WTC11 (cell line): ENCODE measurements around the gene CES3. TPM values are rescaled to one million over a fixed set of nuclear protein-coding genes. Genes with fewer than 3 reads are reported as not detected.

ENCODE experiments used
- ATAC-seq: fragments of 200-7000 bp; cut with Tn5 transposase; 2 replicates; pipeline ENCODE4 v1.10.0; 2021; ENCODE audit warnings: mild to moderate bottlenecking, moderate library complexity
- CTCF ChIA-PET: fragments of 300-600 bp; sonication (Branson Sonifier 250); formaldehyde crosslinking; loops from one replicate; lab custom pipeline; 2021; ENCODE audit warnings: antibody characterized with exemption; lab: Charles Lee
- POLR2A ChIA-PET: fragments of 350-600 bp; sonication (Branson Sonifier 250); formaldehyde crosslinking; loops from one replicate; lab custom pipeline; 2021; ENCODE audit warnings: antibody characterized with exemption; lab: Charles Lee
- DNase-seq: peaks from one replicate; pipeline ENCODE4 v3.0.0; 2021; ENCODE audit warnings: low spot score
- H3K27ac Mint-ChIP-seq: 2 replicates; pipeline ENCODE4 v1.8.0; 2021; ENCODE audit warnings: mixed read lengths
- H3K27me3 Mint-ChIP-seq: 2 replicates; pipeline ENCODE4 v1.8.0; 2021; ENCODE audit warnings: low read depth, mild to moderate bottlenecking, moderate library complexity, mixed read lengths
- H3K36me3 Mint-ChIP-seq: 2 replicates; pipeline ENCODE4 v1.8.0; 2021; ENCODE audit warnings: mixed read lengths
- H3K4me1 Mint-ChIP-seq: 2 replicates; pipeline ENCODE4 v1.8.0; 2022; ENCODE audit warnings: mixed read lengths
- H3K4me3 Mint-ChIP-seq: 2 replicates; pipeline ENCODE4 v1.8.0; 2021; ENCODE audit warnings: mild to moderate bottlenecking, moderate library complexity, mixed read lengths
- H3K9me3 Mint-ChIP-seq: 2 replicates; pipeline ENCODE4 v1.8.0; 2021; ENCODE audit warnings: mixed read lengths
- AFF4 ChIP-seq: sonication (generic); formaldehyde crosslinking; IDR thresholded peaks from 2 replicates; pipeline ENCODE4 v1.8.1; 2023; ENCODE audit warnings: mild to moderate bottlenecking, missing genetic modification reagents, borderline replicate concordance
- ARID4B ChIP-seq: sonication (generic); formaldehyde crosslinking; IDR thresholded peaks from 2 replicates; pipeline ENCODE4 v1.8.0; 2023; ENCODE audit warnings: missing genetic modification reagents, mild to moderate bottlenecking, borderline replicate concordance
- CTCF ChIP-seq: fragments of 200-600 bp; IDR thresholded peaks from 2 replicates; pipeline ENCODE4 v1.8.0; 2022; ENCODE audit warnings: antibody characterized with exemption
- EMX1 ChIP-seq: fragments of 250-450 bp; sonication (Bioruptor Pico); IDR thresholded peaks from 2 replicates; pipeline ENCODE4 v1.8.0; 2021; ENCODE audit warnings: mild to moderate bottlenecking
- ERG ChIP-seq: fragments of 250-450 bp; sonication (Bioruptor Pico); IDR thresholded peaks from 2 replicates; pipeline ENCODE4 v1.8.0; 2021; ENCODE audit warnings: mild to moderate bottlenecking
- ETV6 ChIP-seq: sonication (generic); formaldehyde crosslinking; IDR thresholded peaks from 2 replicates; pipeline ENCODE4 v1.8.1; 2022; ENCODE audit warnings: mild to moderate bottlenecking, missing genetic modification reagents
- HMGXB4 ChIP-seq: sonication (generic); formaldehyde crosslinking; IDR thresholded peaks from 2 replicates; pipeline ENCODE4 v1.8.1; 2023; ENCODE audit warnings: mild to moderate bottlenecking, moderate library complexity, missing genetic modification reagents
- MAX ChIP-seq: sonication (generic); formaldehyde crosslinking; IDR thresholded peaks from 2 replicates; pipeline ENCODE4 v1.8.0; 2022; ENCODE audit warnings: mild to moderate bottlenecking, missing genetic modification reagents
- OVOL2 ChIP-seq: fragments of 250-450 bp; sonication (Bioruptor Pico); IDR thresholded peaks from 2 replicates; pipeline ENCODE4 v1.9.0; 2021; ENCODE audit warnings: mild to moderate bottlenecking, borderline replicate concordance
- RORB ChIP-seq: fragments of 250-450 bp; sonication (Bioruptor Pico); IDR thresholded peaks from 2 replicates; pipeline ENCODE4 v1.9.0; 2021; ENCODE audit warnings: mild to moderate bottlenecking
- SMAD3 ChIP-seq: sonication (generic); formaldehyde crosslinking; IDR thresholded peaks from 2 replicates; pipeline ENCODE4 v1.8.0; 2022; ENCODE audit warnings: missing genetic modification reagents, mild to moderate bottlenecking, borderline replicate concordance
- ZNF121 ChIP-seq: sonication (generic); formaldehyde crosslinking; IDR thresholded peaks from 2 replicates; pipeline ENCODE4 v1.8.0; 2023; ENCODE audit warnings: missing genetic modification reagents
- ZNF263 ChIP-seq: sonication (generic); formaldehyde crosslinking; IDR thresholded peaks from 2 replicates; pipeline ENCODE4 v1.8.1; 2022; ENCODE audit warnings: low read depth, mild to moderate bottlenecking, moderate library complexity, missing genetic modification reagents
- total RNA-seq: library from RNA; stranded (reverse); gene quantifications from 3 replicates; pipeline ENCODE4 v1.2.3, GENCODE V29; 2021

The CES3 gene
- total RNA-seq, 1 experiment from 2014 or later, result 3.3 TPM

GRCh38 chr16:66927918-66928649, 33.0 kb upstream of the CES3 start:
- peaks cover 10% of the 10 kb centered on the region for H3K4me1 Mint-ChIP-seq
- no peaks in the 10 kb centered on the region for H3K9me3 Mint-ChIP-seq
- DNase-seq, result no peak
- TF ChIP-seq OVOL2 (CRISPR knock-in tag), result no peak
- no peak for TF ChIP-seq AFF4 (CRISPR knock-in tag)
- no peak for TF ChIP-seq RORB (CRISPR knock-in tag)
- no peak for TF ChIP-seq EMX1 (CRISPR knock-in tag)
- TF ChIP-seq, all 79 proteins: peak for 0
- peaks cover 50% of the 10 kb centered on the region for H3K27me3 Mint-ChIP-seq
- no peaks in the 10 kb centered on the region for H3K36me3 Mint-ChIP-seq
- H3K27ac Mint-ChIP-seq, result peak overlapping the region; percentile 27; the same call in 1 of the 2 replicates
- no peak for ATAC-seq
- no peak overlapping the region for H3K4me3 Mint-ChIP-seq
- CTCF ChIA-PET, result interaction anchor here (0.6 to 7.0 kb wide), 31 partner anchors 11 to 500 kb away, joined by 3 to 175 read pairs (median 7); partner anchors contain the start of genes CDH16, CES3, NAE1 and NOL3
- POLR2A ChIA-PET, result interaction anchor here (0.7 to 0.9 kb wide), 2 partner anchors 97 to 259 kb away, joined by 3 read pairs; partner anchors contain the start of gene NAE1

GRCh38 chr16:66928702-66929388, 32.2 kb upstream of the CES3 start:
- H3K36me3 Mint-ChIP-seq, result no peaks in the 10 kb centered on the region
- peak; percentile 76 for DNase-seq
- TF ChIP-seq ZNF121 (CRISPR knock-in tag), result peak; percentile 96
- peak; percentile 40; the same call in 1 of the 2 replicates for TF ChIP-seq CTCF
- no peak for TF ChIP-seq ERG (CRISPR knock-in tag)
- TF ChIP-seq HMGXB4 (CRISPR knock-in tag), result no peak
- TF ChIP-seq SMAD3 (CRISPR knock-in tag), result no peak
- no peak overlapping the region for H3K4me3 Mint-ChIP-seq
- H3K27me3 Mint-ChIP-seq, result peaks cover 42% of the 10 kb centered on the region
- no peak overlapping the region; the same call in 1 of the 2 replicates for H3K27ac Mint-ChIP-seq
- POLR2A ChIA-PET, result interaction anchor here (0.9 kb wide), 1 partner anchor 98 kb away, joined by 3 read pairs; the partner anchor contains the start of gene NAE1
- peaks cover 17% of the 10 kb centered on the region for H3K4me1 Mint-ChIP-seq
- ATAC-seq, result peak; percentile 71
- CTCF ChIA-PET, result interaction anchor here (0.5 to 7.0 kb wide), 33 partner anchors 11 to 499 kb away, joined by 3 to 175 read pairs (median 6); partner anchors contain the start of genes CDH16, CES3, NAE1 and NOL3
- no peaks in the 10 kb centered on the region for H3K9me3 Mint-ChIP-seq

GRCh38 chr16:66930189-66930588, 30.9 kb upstream of the CES3 start:
- DNase-seq, result no peak
- CTCF ChIA-PET, result interaction anchor here (1.5 kb wide), 1 partner anchor 35 kb away, joined by 6 read pairs; no protein-coding TSS in a partner anchor
- no peak for ATAC-seq
- Mint-ChIP-seq H3K9me3 (no peaks in the 10 kb centered on the region), H3K27ac (no peak overlapping the region), H3K27me3 (peaks cover 38% of the 10 kb centered on the region), H3K36me3 (no peaks in the 10 kb centered on the region), H3K4me1 (peaks cover 23% of the 10 kb centered on the region), H3K4me3 (no peak overlapping the region)
- POLR2A ChIA-PET, result no interaction called here
- TF ChIP-seq MAX (CRISPR knock-in tag) (no peak), ZNF263 (CRISPR knock-in tag) (no peak), ERG (CRISPR knock-in tag) (no peak), ARID4B (CRISPR knock-in tag) (no peak), ETV6 (CRISPR knock-in tag) (no peak)
